ENCODE measurements around the gene AMN. TPM values are rescaled to one million over a fixed set of nuclear protein-coding genes. Genes with fewer than 3 reads are reported as not detected.

Gene AMN
- total RNA-seq, 2 donors from 2014 or later: 1.9 to 3.2 TPM

- peaks cover 11% of the 10 kb centered on the region for H3K27me3 Mint-ChIP-seq (ENCODE audit: insufficient read depth)
- Histone ChIP-seq H3K27ac (ENCODE audit: low read depth, low read length) (no peak overlapping the region), H3K27me3 (ENCODE audit: control insufficient read depth, insufficient read depth, low read length, poor library complexity, severe bottlenecking) (peaks cover 7% of the 10 kb centered on the region), H3K4me1 (ENCODE audit: control insufficient read depth, insufficient read depth, low read length) (no peaks in the 10 kb centered on the region), H3K36me3 (ENCODE audit: control insufficient read depth, insufficient read depth, low read length) (peaks cover 38% of the 10 kb centered on the region), H3K9ac (ENCODE audit: extremely low read depth, low read length, poor library complexity, severe bottlenecking) (no peak overlapping the region), H3K9me3 (ENCODE audit: control insufficient read depth, low read length) (no peaks in the 10 kb centered on the region), H3K4me3 (ENCODE audit: low read length) (no peak overlapping the region)
- H3K27ac Mint-ChIP-seq: no peak overlapping the region
- H3K4me3 Mint-ChIP-seq: no peak overlapping the region
- TF ChIP-seq CTCF (conservative IDR thresholded peaks at IDR 0.05): no peak
- peaks cover 62% of the 10 kb centered on the region for H3K36me3 Mint-ChIP-seq (ENCODE audit: low read depth)
- H3K9me3 Mint-ChIP-seq: no peaks in the 10 kb centered on the region
- DNase-seq: no peak
- no peaks in the 10 kb centered on the region for H3K4me1 Mint-ChIP-seq
- 94% methylated on average over 4 of the region's 4 CpGs; no CpG with 5 or more reads in 1 of the 2 experiments for WGBS, 2 experiments (ENCODE audit: insufficient coverage in 1 of 2, insufficient read length in 1 of 2)
Observed at GRCh38 chr14:102935756-102936155, 13.3 kb downstream of the AMN start.

GRCh38 chr14:102937331-102938175 is 15.1 kb downstream of the AMN start:
- no peaks in the 10 kb centered on the region for H3K27me3 Mint-ChIP-seq (ENCODE audit: insufficient read depth)
- DNase-seq: no peak
- peaks cover 75% of the 10 kb centered on the region for H3K36me3 Mint-ChIP-seq (ENCODE audit: low read depth)
- Histone ChIP-seq H3K27me3 (ENCODE audit: control insufficient read depth, insufficient read depth, low read length, poor library complexity, severe bottlenecking) (no peaks in the 10 kb centered on the region), H3K9me3 (ENCODE audit: control insufficient read depth, low read length) (no peaks in the 10 kb centered on the region), H3K4me1 (ENCODE audit: control insufficient read depth, insufficient read depth, low read length) (no peaks in the 10 kb centered on the region), H3K4me3 (ENCODE audit: low read length) (no peak overlapping the region), H3K36me3 (ENCODE audit: control insufficient read depth, insufficient read depth, low read length) (peaks cover 55% of the 10 kb centered on the region), H3K9ac (ENCODE audit: extremely low read depth, low read length, poor library complexity, severe bottlenecking) (no peak overlapping the region), H3K27ac (ENCODE audit: low read depth, low read length) (no peak overlapping the region)
- TF ChIP-seq CTCF (conservative IDR thresholded peaks at IDR 0.05): no peak
- no peaks in the 10 kb centered on the region for H3K9me3 Mint-ChIP-seq
- H3K4me1 Mint-ChIP-seq: no peaks in the 10 kb centered on the region
- no peak overlapping the region for H3K27ac Mint-ChIP-seq
- H3K4me3 Mint-ChIP-seq: no peak overlapping the region
- WGBS, 2 experiments (ENCODE audit: insufficient coverage in 1 of 2, insufficient read length in 1 of 2): 96 to 98% methylated on average over 10 to 22 of the region's 22 CpGs

- H3K4me3 ChIP-seq (ENCODE audit: low read length): no peak overlapping the region
- no peak overlapping the region for H3K9ac ChIP-seq (ENCODE audit: extremely low read depth, low read length, poor library complexity, severe bottlenecking)
- no peaks in the 10 kb centered on the region for H3K4me1 ChIP-seq (ENCODE audit: control insufficient read depth, insufficient read depth, low read length)
- Mint-ChIP-seq H3K4me3 (no peak overlapping the region), H3K36me3 (ENCODE audit: low read depth) (peaks cover 78% of the 10 kb centered on the region), H3K4me1 (no peaks in the 10 kb centered on the region), H3K27me3 (ENCODE audit: insufficient read depth) (no peaks in the 10 kb centered on the region), H3K9me3 (no peaks in the 10 kb centered on the region), H3K27ac (no peak overlapping the region)
- H3K27me3 ChIP-seq (ENCODE audit: control insufficient read depth, insufficient read depth, low read length, poor library complexity, severe bottlenecking): no peaks in the 10 kb centered on the region
- H3K27ac ChIP-seq (ENCODE audit: low read depth, low read length): no peak overlapping the region
- no peak for DNase-seq
- H3K36me3 ChIP-seq (ENCODE audit: control insufficient read depth, insufficient read depth, low read length): peaks cover 58% of the 10 kb centered on the region
- TF ChIP-seq CTCF (conservative IDR thresholded peaks at IDR 0.05): no peak
- H3K9me3 ChIP-seq (ENCODE audit: control insufficient read depth, low read length): no peaks in the 10 kb centered on the region
- WGBS, 2 experiments (ENCODE audit: insufficient coverage in 1 of 2, insufficient read length in 1 of 2): 96 to 97% methylated on average over 11 to 12 of the region's 12 CpGs
Observed at GRCh38 chr14:102938191-102938590, 15.7 kb downstream of the AMN start.
